HK-2 (cell line): ENCODE measurements around the gene CABP1.
"Not testable (repeated sequence)": the region's sequence is repeated elsewhere in the genome, so short reads cannot be mapped to it uniquely, and the experiment has no call there.

ENCODE experiments used
- DNase-seq: peaks from one replicate; pipeline ENCODE4 v3.0.0-alpha.2; 2018; ENCODE audit not compliant: unreplicated experiment

Gene CABP1

GRCh38 chr12:120639771-120640721, at the start of gene CABP1:
Gene CABP1 (plus strand): TSS chr12:120640626. CDS start chr12:120640686, 60 bp downstream.
- DNase-seq: peak; percentile 16

DNA sequence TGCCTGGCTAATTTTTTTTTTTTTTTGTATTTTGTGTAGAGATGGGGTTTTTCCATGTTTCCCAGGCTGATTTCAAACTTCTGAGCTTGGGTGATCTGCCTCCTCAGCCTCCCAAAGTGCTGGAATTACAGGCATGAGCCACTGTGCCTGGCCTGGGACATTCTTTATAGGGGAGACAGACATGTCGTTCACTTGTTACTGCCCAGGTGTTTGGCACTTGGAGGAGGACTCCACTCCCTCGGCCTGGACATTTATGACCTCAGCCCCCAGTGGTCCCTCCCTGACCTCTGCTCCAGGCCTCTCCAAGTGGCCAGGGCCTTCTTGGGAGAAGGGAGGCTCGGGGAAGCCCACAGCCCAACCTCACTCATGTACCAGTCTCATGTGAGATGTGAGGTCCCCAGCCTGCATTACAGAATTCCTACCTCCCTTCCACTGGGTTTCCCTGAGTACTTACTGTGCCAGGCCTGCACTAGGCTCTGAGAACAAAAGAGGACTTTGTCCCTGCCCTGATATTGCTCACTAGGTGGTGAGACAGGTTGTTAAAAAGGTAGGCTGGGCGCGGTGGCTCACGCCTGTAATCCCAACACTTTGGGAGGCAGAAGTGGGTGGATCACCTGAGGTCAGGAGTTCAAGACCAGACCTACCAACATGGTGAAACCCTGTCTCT, 49.6 kb upstream of the CABP1 start:
- no peak for DNase-seq

DNA sequence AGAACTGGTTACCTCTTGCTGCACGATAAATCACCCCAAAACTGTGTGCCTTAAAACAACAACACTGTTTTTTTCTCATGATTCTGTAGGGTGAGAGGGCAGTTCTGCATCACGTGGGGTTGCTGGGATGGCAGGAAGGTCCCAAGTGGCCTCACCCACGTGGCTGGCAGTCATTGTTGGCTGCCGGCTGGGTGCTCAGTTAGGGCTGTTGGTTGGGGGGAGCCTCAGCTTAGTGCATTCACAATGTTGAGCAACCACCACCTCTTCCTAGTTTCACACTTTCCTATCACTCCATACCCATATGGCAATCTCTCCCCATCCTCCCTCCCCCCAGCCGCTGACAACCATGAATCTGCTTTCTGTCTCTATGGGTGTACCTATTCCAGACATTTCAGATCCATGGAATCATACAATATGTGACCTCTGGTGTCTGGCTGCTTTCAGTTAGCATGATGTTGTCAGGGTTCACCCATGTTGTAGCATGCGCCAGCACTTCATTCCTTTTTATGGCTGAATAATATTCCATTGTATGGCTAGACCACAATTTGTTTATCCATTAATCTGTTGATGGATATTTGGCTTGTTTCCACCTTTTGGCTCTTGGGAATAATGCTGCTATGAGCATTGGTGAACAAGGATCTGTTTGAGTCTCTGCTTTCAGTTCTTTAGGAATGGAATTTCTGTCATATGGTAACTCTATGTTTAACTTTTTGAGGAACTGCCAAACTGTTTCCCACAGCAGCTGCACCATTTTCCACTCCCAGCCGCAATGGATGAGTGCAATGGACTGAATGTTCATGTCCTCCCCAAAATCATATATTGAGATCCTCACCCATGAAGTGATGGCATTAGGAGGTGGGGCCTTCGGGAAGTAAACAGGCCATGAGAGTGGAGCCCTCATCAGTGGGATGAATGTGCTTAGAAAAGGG, 48.0 kb upstream of the CABP1 start:
- no peak for DNase-seq

- no peak for DNase-seq
These were observed 43.5 kb upstream of the CABP1 start for GRCh38 chr12:120596901-120597300.

DNA sequence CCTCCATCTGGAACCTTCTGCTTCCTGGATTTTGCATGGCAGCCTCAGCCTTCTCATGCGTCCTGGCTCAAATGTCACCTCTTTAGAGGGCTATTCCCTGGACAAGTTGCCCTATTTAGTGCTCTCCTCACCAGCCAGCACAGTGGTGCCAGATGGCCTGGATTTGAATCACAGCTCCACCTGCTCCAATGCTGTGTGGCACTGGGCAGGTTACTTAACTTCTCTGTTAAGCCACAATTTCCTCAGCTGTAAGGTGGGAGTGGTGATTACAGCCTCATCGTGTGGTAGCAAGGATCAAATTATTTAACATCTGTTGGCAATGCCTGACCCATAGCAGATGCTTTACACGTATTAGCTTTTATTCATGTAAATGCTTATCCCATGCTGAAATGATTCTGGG, 42.6 kb upstream of the CABP1 start:
- no peak for DNase-seq

DNA sequence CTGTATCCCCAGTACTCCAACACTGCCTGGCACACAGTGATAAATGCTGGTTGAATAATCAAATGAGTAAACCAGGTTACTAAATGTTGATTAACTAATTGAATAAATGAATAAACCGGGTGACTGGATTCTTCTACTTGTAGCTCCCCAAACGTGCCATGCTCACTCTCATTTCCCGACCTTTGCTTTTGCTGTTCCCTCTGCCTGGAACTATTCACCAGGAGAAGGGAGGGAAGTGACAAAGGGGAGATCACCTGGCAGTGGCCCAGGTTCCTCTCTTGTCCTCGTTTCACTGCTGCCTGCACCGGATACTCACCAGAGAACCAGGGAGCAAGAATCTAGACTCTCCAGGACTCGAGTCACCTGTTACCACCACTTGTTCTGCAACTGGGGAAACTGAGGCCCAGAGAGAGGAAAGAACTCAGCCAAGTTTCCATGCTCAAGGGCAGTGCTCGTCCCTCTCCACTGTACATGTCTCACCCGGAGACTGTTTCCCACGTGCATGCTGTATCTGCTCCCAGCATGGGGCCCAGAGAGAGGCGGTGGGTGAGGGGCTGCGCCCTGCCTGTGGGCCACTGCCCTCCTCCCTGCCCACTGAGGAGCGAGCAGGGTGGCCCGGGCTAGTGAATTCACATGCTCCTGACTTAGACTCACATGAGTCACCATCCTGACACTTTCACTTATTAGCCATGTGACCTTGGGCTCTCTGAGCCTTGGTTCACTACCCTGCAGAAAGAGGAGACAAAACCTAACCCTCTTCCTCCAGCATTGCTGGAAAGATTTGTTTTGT, 41.6 kb upstream of the CABP1 start:
- peak; percentile 56 for DNase-seq

GRCh38 chr12:120599672-120600552, 40.5 kb upstream of the CABP1 start:
- DNase-seq: no peak

- DNase-seq: not testable (repeated sequence)
These were observed 38.0 kb upstream of the CABP1 start for GRCh38 chr12:120602416-120602815.

GRCh38 chr12:120610560-120610959, 29.9 kb upstream of the CABP1 start:
- DNase-seq: no peak

DNA sequence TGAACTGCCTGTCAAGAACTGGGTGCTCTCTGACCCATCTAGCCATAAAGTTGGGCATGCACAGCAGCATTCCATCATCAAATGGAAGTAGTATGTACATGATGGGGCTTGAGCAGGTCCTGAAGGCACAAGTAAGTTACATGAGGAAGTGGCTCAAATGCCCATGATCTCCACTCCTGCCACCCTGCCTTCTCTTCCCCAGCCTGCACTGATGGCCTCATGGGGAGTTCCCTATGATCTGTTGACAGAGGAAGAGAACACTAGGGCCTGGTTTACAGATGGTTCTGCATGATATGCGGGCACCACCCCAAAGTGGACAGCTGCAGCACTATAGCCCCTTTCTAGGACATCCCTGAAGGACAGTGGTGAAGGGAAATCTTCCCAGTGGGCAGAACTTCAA, 28.9 kb upstream of the CABP1 start:
- not testable (repeated sequence) for DNase-seq

DNA sequence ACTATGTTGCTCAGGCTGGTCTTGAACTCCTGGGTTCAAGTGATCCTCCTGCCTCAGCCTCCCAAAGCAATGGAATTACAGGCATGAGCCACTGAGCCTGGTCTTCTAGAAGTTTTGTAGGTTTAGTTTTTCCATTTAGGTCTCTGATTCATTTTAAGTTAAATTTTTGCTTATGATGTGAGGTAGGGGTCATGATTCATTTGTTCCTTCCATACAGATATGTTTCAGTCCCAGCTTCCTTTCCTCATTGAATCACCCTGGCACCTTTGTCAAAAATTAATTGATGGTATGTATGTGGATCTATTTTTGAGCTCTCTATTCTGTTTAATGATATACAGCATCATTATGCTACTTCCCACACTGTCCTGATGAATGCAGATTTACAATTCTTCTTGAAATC, 25.6 kb upstream of the CABP1 start:
- DNase-seq: no peak

DNA sequence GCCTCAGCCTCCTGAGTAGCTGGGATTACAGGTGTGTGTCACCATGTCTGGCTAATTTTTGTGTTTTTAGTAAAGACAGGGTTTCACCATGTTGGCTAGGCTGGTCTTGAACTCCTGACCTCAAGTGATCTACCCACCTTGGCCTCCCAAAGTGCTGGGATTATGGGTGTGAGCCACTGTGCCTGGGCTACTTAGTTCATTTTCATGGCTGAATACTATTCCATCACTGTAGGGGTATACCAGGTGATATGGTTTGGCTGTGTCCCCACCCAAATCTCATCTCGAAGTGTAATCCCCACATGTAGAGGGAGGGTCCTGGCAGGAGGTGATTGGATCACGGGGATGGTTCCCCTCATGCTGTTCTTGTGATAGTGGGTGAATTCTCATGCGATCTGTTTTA, 23.2 kb upstream of the CABP1 start:
- DNase-seq: not testable (repeated sequence)

DNA sequence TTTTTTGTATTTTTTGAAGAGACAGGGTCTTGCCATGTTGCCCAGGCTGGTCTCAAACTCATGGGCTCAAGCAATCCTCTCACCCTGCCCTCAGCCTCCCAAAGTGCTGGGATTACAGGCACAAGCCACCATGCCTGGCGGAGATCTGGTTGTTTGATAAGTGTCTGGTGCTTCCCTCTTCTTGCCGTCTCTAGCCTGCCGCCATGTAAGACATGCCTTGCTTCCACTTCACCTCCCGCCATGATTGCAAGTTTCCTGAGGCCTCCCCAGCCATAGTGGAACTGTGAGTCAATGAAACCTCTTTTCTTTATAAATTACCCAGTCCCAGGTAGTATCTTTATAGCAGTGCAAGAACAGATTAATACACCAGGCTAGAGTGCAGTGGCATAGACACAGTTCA, 22.7 kb upstream of the CABP1 start:
- DNase-seq: not testable (repeated sequence)

DNA sequence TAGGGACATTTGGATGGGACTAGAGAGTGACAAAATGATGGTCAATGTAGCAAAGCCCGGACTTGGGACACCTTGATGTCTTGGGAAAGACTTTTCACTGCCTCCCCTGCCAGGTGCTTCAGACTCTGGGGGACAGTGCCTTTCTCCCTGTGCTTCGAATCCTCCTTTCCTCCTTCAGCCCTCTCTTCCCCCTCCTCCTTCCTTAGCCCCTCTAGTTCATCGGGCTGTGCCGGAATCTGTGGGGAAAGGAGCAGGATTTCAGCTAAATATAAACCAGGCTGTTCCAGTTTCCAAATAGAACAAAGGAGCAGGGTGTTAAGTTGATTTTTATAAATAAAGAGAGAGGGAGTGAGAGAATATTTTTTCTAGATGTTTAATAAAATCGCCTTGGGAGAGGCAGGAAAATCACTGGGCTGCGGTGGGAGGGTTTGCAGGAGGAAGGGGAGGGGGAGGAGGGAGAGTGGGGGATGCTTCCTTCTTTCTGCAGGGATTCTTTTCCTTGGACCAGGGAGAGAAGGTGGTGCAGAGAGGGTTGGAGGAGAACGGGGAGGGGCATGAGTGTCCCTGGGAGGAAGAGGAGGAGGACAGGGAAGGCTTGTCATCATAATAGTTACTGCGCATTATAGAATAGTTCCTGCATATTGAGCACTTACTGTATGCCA, 21.3 kb upstream of the CABP1 start:
- no peak for DNase-seq

DNA sequence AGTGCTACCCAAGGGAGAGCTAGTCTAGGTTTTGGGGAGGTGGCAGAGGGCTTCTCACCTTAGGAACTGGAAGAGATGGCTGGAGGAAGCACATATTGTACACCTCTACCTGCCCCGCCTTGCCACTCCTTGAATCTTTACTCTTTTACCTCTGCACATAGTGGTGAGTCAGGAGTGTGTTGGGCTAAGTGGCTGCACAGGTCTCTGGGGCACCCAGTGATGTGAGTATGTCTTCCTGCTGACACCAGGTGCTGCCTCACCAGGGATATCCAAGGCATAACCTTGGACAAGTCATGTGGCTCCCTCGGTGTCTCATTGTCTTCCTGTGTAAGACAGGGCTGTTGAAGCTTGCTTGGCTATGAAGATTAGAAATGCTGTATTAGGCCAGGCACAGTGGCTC, 19.8 kb upstream of the CABP1 start:
- DNase-seq: no peak

DNA sequence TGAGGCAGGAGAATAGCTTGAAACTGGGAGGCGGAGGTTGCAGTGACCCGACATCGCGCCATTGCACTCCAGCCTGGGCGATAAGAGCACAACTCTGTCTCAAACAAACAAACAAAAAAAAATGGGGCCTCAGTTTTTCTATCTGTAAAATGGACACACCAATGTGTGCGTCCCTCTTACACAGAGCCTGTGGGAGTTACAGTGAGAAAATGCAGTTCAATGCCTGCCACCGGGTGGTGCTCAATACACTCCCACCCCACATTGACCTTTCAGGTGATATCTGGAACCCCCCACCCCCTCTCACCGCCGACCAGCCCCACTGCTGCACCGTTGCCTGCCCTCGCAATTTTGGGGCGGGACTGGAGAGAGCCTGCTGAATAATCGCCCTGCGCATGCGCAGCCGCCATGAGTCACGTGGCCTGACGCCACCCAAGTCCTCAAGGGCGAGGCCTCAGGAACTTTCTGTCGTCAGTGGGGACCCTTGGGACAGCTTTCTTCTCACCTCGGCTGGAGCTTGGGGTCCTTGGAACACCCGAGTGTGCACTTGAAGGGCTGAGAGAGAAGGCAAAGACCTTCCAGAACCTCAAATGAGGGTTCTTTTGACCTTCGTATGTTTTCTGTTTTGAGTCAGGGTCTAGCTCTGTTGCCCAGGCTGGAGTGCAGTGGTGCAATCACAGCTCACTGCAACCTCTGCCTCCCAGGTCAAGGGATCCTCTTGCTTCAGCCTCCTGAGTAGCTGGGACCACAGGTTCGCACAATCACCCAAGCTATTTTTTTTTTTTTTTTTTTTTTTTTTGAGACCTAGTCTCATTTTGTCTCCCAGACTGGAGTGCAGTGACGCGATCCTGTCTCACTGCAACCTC, 14.6 kb upstream of the CABP1 start:
- DNase-seq: no peak

DNA sequence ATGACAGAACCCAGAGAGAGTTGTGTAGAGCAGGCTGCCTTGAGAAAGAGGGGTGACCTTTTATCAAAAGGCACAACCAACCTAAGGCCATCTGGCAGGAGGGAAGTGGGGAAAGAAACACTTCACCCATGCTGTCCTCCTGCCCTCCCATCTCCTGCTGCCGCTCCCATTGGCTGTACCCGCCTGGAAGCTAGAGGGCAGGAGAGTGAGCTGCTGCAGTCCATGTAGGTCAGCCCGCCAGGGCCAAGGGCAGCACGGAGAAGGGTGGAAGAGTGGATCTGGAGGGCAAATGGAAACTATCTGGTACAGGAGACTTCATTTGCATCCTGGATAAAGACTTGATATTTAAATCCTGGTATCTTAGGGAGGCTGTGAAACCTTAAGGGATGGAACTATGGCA, 11.5 kb upstream of the CABP1 start:
- DNase-seq: no peak

DNA sequence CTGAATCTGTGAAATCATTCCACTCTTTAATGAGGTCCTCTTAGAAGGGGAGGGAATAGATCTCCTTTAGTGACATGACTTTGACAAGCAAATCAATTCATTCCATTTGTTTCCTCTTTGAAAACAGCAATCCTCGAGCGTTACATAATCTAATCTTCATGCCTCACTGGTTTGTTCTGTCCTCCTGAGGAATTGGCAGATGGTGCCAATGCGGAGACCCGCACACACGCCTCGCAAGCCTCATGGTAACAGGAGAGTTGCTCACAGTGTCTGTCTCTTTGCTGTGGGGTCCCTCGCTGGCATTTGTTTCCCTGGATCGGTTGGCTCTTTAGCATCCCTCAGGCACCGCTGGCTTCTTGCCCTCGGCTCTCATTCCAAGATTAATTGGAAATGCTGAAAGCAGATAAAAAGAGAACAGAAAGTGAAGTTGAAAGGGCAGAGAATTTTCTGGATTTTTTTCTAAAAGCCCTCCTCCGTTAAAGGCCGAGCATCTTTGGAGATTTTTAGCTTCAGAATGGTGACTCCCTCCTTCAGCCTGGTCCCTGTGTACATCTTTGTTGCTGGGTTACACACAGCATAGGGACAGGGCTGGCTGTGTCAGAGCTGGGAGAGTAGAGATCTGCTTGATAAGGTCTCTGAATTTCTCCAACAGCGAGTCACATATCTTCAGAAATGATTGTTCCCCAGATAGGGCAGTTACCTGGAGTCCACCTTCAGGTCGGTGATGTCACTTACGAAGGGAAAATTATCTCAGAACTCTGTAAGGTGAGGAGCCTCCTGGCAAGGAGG, 10.1 kb upstream of the CABP1 start:
- DNase-seq: no peak
